Natural killer cell (primary cell): ENCODE measurements around the gene UNC5B. TPM values are rescaled to one million over a fixed set of nuclear protein-coding genes. Genes with fewer than 3 reads are reported as not detected.

ENCODE experiments used
- ATAC-seq, 3 donors: fragments of 150-1000 bp in 2 of 3; fragments of 200-7000 bp in 1 of 3; cut with Tn5 transposase; 1 replicate in 1 of 3; 2 replicates in 2 of 3; pipeline ENCODE4 v1.10.0; 2021; ENCODE audit warnings: mild to moderate bottlenecking in 2 of 3, moderate library complexity in 2 of 3
- DNase-seq, 2 donors: peaks; one replicate each; pipeline versions ENCODE4 v3.0.0 to v3.0.0-alpha.2; 2013 to 2021; ENCODE audit warnings: mixed read lengths in 1 of 2
- H3K27ac ChIP-seq: one replicate; pipeline ENCODE4 v1.5.1; 2013; ENCODE audit warnings: mild to moderate bottlenecking, low read length
- H3K27me3 ChIP-seq: one replicate; pipeline ENCODE4 v1.6.1; 2013; ENCODE audit warnings: low read length; ENCODE audit not compliant: control insufficient read depth, insufficient read depth
- H3K36me3 ChIP-seq: one replicate; pipeline ENCODE4 v1.6.1; 2013; ENCODE audit warnings: low read length; ENCODE audit not compliant: control insufficient read depth, insufficient read depth
- H3K4me1 ChIP-seq: one replicate; pipeline ENCODE4 v1.6.1; 2013; ENCODE audit warnings: low read length; ENCODE audit not compliant: control insufficient read depth, insufficient read depth
- H3K4me3 ChIP-seq: one replicate; pipeline ENCODE4 v1.5.1; 2013; ENCODE audit warnings: low read length
- H3K9me3 ChIP-seq: one replicate; pipeline ENCODE4 v1.6.1; 2013; ENCODE audit warnings: low read length; ENCODE audit not compliant: control insufficient read depth, insufficient read depth
- H3K27ac Mint-ChIP-seq, 2 donors: one replicate each; pipeline ENCODE4 v1.8.0; 2022; ENCODE audit warnings: mild to moderate bottlenecking in 2 of 2, mixed read lengths in 2 of 2, moderate library complexity in 1 of 2
- H3K27me3 Mint-ChIP-seq, 2 donors: one replicate each; pipeline ENCODE4 v1.8.0; 2022; ENCODE audit warnings: low read depth in 2 of 2, mixed read lengths in 2 of 2
- H3K36me3 Mint-ChIP-seq: one replicate; pipeline ENCODE4 v1.8.0; 2022; ENCODE audit warnings: mixed read lengths
- H3K4me1 Mint-ChIP-seq, 2 donors: one replicate each; pipeline ENCODE4 v1.8.0; 2022; ENCODE audit warnings: mixed read lengths in 2 of 2
- H3K4me3 Mint-ChIP-seq: one replicate; pipeline ENCODE4 v1.8.0; 2022; ENCODE audit warnings: mild to moderate bottlenecking, moderate library complexity, mixed read lengths
- H3K9me3 Mint-ChIP-seq, 2 donors: one replicate each; pipeline ENCODE4 v1.8.0; 2022; ENCODE audit warnings: mixed read lengths in 2 of 2
- WGBS: methylation state at CpG from one replicate; pipeline ENCODE4 v1.1.7; 2013; ENCODE audit warnings: missing lambda C conversion rate; ENCODE audit not compliant: insufficient coverage; 5-methylcytosine and 5-hydroxymethylcytosine counted together
- intact Hi-C: fragments of 100-400 bp; cut with micrococcal nuclease; formaldehyde crosslinking; loops from one replicate; pipeline ENCODE4 v1.14.2; 2022
- total RNA-seq, 4 donors: library from RNA; stranded (reverse); fragments of 120-200 nt in 1 of 4; gene quantifications; one replicate each; pipeline versions ENCODE4 v1.2.3 to v1.2.4, GENCODE V29; 2013 to 2022
- TF ChIP-seq, protein P1 (sequence below): fragments of 200-600 bp; IDR thresholded peaks from one replicate; pipeline ENCODE4 v1.8.0; 2022; ENCODE audit warnings: antibody characterized with exemption

UNC5B gene
- total RNA-seq, 3 donors from 2014 or later (not counting 1 experiment from before 2014, with no cell fraction given): 0.09 to 0.65 (median 0.09) TPM

GRCh38 chr10:71230656-71231025 is 18.3 kb downstream of the UNC5B start:
- H3K36me3 ChIP-seq: no peaks in the 10 kb centered on the region
- TF ChIP-seq, protein P1, sequence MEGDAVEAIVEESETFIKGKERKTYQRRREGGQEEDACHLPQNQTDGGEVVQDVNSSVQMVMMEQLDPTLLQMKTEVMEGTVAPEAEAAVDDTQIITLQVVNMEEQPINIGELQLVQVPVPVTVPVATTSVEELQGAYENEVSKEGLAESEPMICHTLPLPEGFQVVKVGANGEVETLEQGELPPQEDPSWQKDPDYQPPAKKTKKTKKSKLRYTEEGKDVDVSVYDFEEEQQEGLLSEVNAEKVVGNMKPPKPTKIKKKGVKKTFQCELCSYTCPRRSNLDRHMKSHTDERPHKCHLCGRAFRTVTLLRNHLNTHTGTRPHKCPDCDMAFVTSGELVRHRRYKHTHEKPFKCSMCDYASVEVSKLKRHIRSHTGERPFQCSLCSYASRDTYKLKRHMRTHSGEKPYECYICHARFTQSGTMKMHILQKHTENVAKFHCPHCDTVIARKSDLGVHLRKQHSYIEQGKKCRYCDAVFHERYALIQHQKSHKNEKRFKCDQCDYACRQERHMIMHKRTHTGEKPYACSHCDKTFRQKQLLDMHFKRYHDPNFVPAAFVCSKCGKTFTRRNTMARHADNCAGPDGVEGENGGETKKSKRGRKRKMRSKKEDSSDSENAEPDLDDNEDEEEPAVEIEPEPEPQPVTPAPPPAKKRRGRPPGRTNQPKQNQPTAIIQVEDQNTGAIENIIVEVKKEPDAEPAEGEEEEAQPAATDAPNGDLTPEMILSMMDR: no peak
- Mint-ChIP-seq H3K4me3 (no peak overlapping the region), H3K9me3 (no peaks in the 10 kb centered on the region), H3K36me3 (no peaks in the 10 kb centered on the region), H3K4me1 (no peaks in the 10 kb centered on the region), H3K27ac (no peak overlapping the region), H3K27me3 (no peaks in the 10 kb centered on the region)
- ATAC-seq: no peak
- intact Hi-C loops: no loop called here
- no peak for DNase-seq
- no peaks in the 10 kb centered on the region for H3K27me3 ChIP-seq
- no peaks in the 10 kb centered on the region for H3K9me3 ChIP-seq
- H3K4me3 ChIP-seq: no peak overlapping the region
- H3K4me1 ChIP-seq: no peaks in the 10 kb centered on the region
- 100% methylated on average over 1 of the region's 1 CpG for WGBS
- H3K27ac ChIP-seq: no peak overlapping the region

GRCh38 chr10:71231206-71231605 is 18.8 kb downstream of the UNC5B start:
- Mint-ChIP-seq H3K36me3 (no peaks in the 10 kb centered on the region), H3K27ac (no peak overlapping the region), H3K4me3 (no peak overlapping the region), H3K27me3 (no peaks in the 10 kb centered on the region), H3K9me3 (no peaks in the 10 kb centered on the region), H3K4me1 (no peaks in the 10 kb centered on the region)
- WGBS: 93% methylated on average over 11 of the region's 11 CpGs
- no peaks in the 10 kb centered on the region for H3K27me3 ChIP-seq
- no peak for DNase-seq
- no peaks in the 10 kb centered on the region for H3K36me3 ChIP-seq
- intact Hi-C loops: no loop called here
- TF ChIP-seq, protein P1: no peak
- H3K9me3 ChIP-seq: no peaks in the 10 kb centered on the region
- no peak for ATAC-seq
- H3K4me3 ChIP-seq: no peak overlapping the region
- H3K27ac ChIP-seq: no peak overlapping the region
- no peaks in the 10 kb centered on the region for H3K4me1 ChIP-seq

GRCh38 chr10:71232089-71232998 is 20.0 kb downstream of the UNC5B start:
- H3K27ac ChIP-seq: no peak overlapping the region
- no peaks in the 10 kb centered on the region for H3K36me3 Mint-ChIP-seq
- ATAC-seq (no peak), DNase-seq (no peak)
- H3K9me3 Mint-ChIP-seq: no peaks in the 10 kb centered on the region
- no peak overlapping the region for H3K4me3 Mint-ChIP-seq
- H3K9me3 ChIP-seq: no peaks in the 10 kb centered on the region
- H3K36me3 ChIP-seq: no peaks in the 10 kb centered on the region
- H3K4me3 ChIP-seq: no peak overlapping the region
- no peaks in the 10 kb centered on the region for H3K4me1 Mint-ChIP-seq
- no peaks in the 10 kb centered on the region for H3K4me1 ChIP-seq
- H3K27me3 Mint-ChIP-seq: no peaks in the 10 kb centered on the region
- TF ChIP-seq, protein P1: no peak
- H3K27ac Mint-ChIP-seq: no peak overlapping the region
- intact Hi-C loops: no loop called here
- 87% methylated on average over 13 of the region's 13 CpGs for WGBS
- H3K27me3 ChIP-seq: no peaks in the 10 kb centered on the region
